HCT116 (cell line): Measurements from ENCODE around the gene SLC38A3. TPM values are rescaled to one million over a fixed set of nuclear protein-coding genes. Genes with fewer than 3 reads are reported as not detected.

Experiments used
- ATAC-seq: fragments of 200-7000 bp; cut with Tn5 transposase; 2 replicates; pipeline ENCODE4 v1.9.1; 2020; ENCODE audit warnings: mild to moderate bottlenecking, moderate library complexity
- BruUV-seq: library from RNA; stranded (reverse); fragments of 400-500 nt; replicated peaks from 2 replicates; lab custom pipeline; 2021; lab: Mats Ljungman, UMichigan
- CTCF ChIA-PET: fragments of 300-600 bp; sonication (Branson Sonifier 250); formaldehyde crosslinking; loops from one replicate; lab custom pipeline; 2021; ENCODE audit warnings: antibody characterized with exemption; lab: Charles Lee
- POLR2A ChIA-PET: fragments of 300-600, 350-600 bp; sonication (Branson Sonifier 250); formaldehyde crosslinking; loops from one replicate; lab custom pipeline; 2021; ENCODE audit warnings: antibody characterized with exemption; lab: Charles Lee
- RAD21 ChIA-PET, 2 experiments: fragments of 300-600 bp; sonication (Branson Sonifier 250); formaldehyde crosslinking; loops; one replicate each; lab custom pipeline; 2023; ENCODE audit warnings: low total read pairs in 2 of 2; ENCODE audit not compliant: uncharacterized antibody in 2 of 2, unreplicated experiment in 2 of 2, low non-redundant PET in 1 of 2; lab: Charles Lee
- DNase-seq: peaks from one replicate; pipeline ENCODE4 v3.0.0-alpha.2; 2010; ENCODE audit warnings: low read depth, low spot score
- H2AFZ ChIP-seq: fragments of 200-600 bp; shearing (Covaris generic), sonication (generic); 2 replicates; pipeline ENCODE4 v1.6.1; 2017; ENCODE audit warnings: low read depth, mixed run types, mixed read lengths, antibody characterized with exemption, low read length; ENCODE audit not compliant: poor library complexity, severe bottlenecking
- H3K27ac ChIP-seq: 2 replicates; pipeline ENCODE4 v1.5.1; 2012; ENCODE audit warnings: low read depth, low read length
- H3K27me3 ChIP-seq: fragments of 200-600 bp; sonication (generic); 2 replicates; pipeline ENCODE4 v1.6.1; 2016; ENCODE audit warnings: mixed run types, low read length, mixed read lengths; ENCODE audit not compliant: insufficient read depth
- H3K36me3 ChIP-seq, 2 experiments: fragments of 200-500 bp in 1 of 2; fragments of 200-600 bp in 1 of 2; sonication (Bioruptor generic) in 1 of 2; sonication (generic) in 1 of 2; 2 replicates each; pipeline versions ENCODE4 v1.5.1 to v1.6.1; 2014 to 2016; ENCODE audit warnings: low read length in 2 of 2, inconsistent platforms in 1 of 2, mixed read lengths in 1 of 2, mixed run types in 1 of 2; ENCODE audit not compliant: insufficient read depth in 2 of 2, control insufficient read depth in 1 of 2
- H3K4me1 ChIP-seq, 2 experiments: fragments of 200-600 bp in 1 of 2; sonication (generic) in 1 of 2; 2 replicates each; pipeline versions ENCODE4 v1.5.1 to v1.6.1; 2012 to 2017; ENCODE audit warnings: low read length in 2 of 2, inconsistent platforms in 1 of 2, mild to moderate bottlenecking in 1 of 2, mixed read lengths in 1 of 2, mixed run types in 1 of 2, moderate library complexity in 1 of 2; ENCODE audit not compliant: insufficient read depth in 2 of 2, control insufficient read depth in 1 of 2
- H3K4me2 ChIP-seq: fragments of 200-600 bp; sonication (generic); 2 replicates; pipeline ENCODE4 v1.6.1; 2017; ENCODE audit warnings: mixed run types, low read length, mixed read lengths
- H3K4me3 ChIP-seq, 2 experiments: fragments of 200-600 bp in 1 of 2; sonication (generic) in 1 of 2; replicated peaks in 1 of 2; 2 replicates each; pipeline ENCODE4 v1.5.1; 2011 to 2016; ENCODE audit warnings: low read length in 2 of 2, control low read depth in 1 of 2, low read depth in 1 of 2, mild to moderate bottlenecking in 1 of 2, mixed read lengths in 1 of 2, mixed run types in 1 of 2
- H3K79me2 ChIP-seq: fragments of 200-600 bp; sonication (generic); 2 replicates; pipeline ENCODE4 v1.6.1; 2017; ENCODE audit warnings: mild to moderate bottlenecking, mixed run types, low read length, moderate library complexity, mixed read lengths; ENCODE audit not compliant: insufficient read depth
- H3K9ac ChIP-seq: fragments of 200-600 bp; sonication (generic); 2 replicates; pipeline ENCODE4 v1.6.1; 2016; ENCODE audit warnings: low read length, mixed read lengths
- H3K9me2 ChIP-seq: fragments of 200-600 bp; sonication (generic), shearing (Covaris generic); 2 replicates; pipeline ENCODE4 v1.6.1; 2017; ENCODE audit warnings: mixed run types, mild to moderate bottlenecking, moderate library complexity; ENCODE audit not compliant: insufficient read depth
- H3K9me3 ChIP-seq, 2 experiments: fragments of 200-500 bp in 1 of 2; fragments of 200-600 bp in 1 of 2; sonication (Bioruptor generic) in 1 of 2; sonication (generic) in 1 of 2; 2 replicates each; pipeline ENCODE4 v1.6.1; 2014 to 2017; ENCODE audit warnings: low read length in 2 of 2, mixed read lengths in 2 of 2, inconsistent platforms in 1 of 2, low read depth in 1 of 2, mild to moderate bottlenecking in 1 of 2, mixed run types in 1 of 2, moderate library complexity in 1 of 2; ENCODE audit not compliant: control insufficient read depth in 1 of 2, insufficient read depth in 1 of 2
- H4K20me1 ChIP-seq: fragments of 200-600 bp; sonication (generic), shearing (Covaris generic); 2 replicates; pipeline ENCODE4 v1.6.1; 2017; ENCODE audit warnings: mixed run types, mild to moderate bottlenecking, moderate library complexity; ENCODE audit not compliant: insufficient read depth
- CBX3 ChIP-seq: IDR thresholded peaks from 2 replicates; pipeline ENCODE4 v1.6.1; 2012; ENCODE audit warnings: low read depth
- CEBPB ChIP-seq: IDR thresholded peaks from 2 replicates; pipeline ENCODE4 v1.6.1; 2012; ENCODE audit warnings: low read depth
- EGR1 ChIP-seq: IDR thresholded peaks from 2 replicates; pipeline ENCODE4 v1.6.1; 2012; ENCODE audit warnings: low read depth
- ELF1 ChIP-seq: IDR thresholded peaks from 2 replicates; pipeline ENCODE4 v1.6.1; 2012; ENCODE audit warnings: low read depth, borderline replicate concordance
- EZH2 ChIP-seq: fragments of 200-600 bp; sonication (generic); IDR thresholded peaks from 2 replicates; pipeline ENCODE4 v1.6.1; 2017; ENCODE audit warnings: antibody characterized with exemption, mixed run types
- EZH2phosphoT487 ChIP-seq: fragments of 200-600 bp; IDR thresholded peaks from 2 replicates; pipeline ENCODE4 v1.6.1; 2018; ENCODE audit warnings: antibody characterized with exemption, borderline replicate concordance
- FOSL1 ChIP-seq: IDR thresholded peaks from 2 replicates; pipeline ENCODE4 v1.6.1; 2012; ENCODE audit warnings: low read depth
- JUND ChIP-seq: IDR thresholded peaks from 2 replicates; pipeline ENCODE4 v1.6.1; 2012
- POLR2A ChIP-seq: IDR thresholded peaks from 2 replicates; pipeline ENCODE4 v1.7.0; 2011; ENCODE audit warnings: borderline replicate concordance; ENCODE audit not compliant: insufficient read depth, insufficient read length; ENCODE audit errors: extremely low read depth
- POLR2AphosphoS5 ChIP-seq: IDR thresholded peaks from 2 replicates; pipeline ENCODE4 v1.6.1; 2011; ENCODE audit warnings: mild to moderate bottlenecking, low read depth, low read length, moderate library complexity
- RAD21 ChIP-seq: IDR thresholded peaks from 2 replicates; pipeline ENCODE4 v1.6.1; 2012; ENCODE audit warnings: low read depth, mild to moderate bottlenecking
- SP1 ChIP-seq: IDR thresholded peaks from 2 replicates; pipeline ENCODE4 v1.6.1; 2012; ENCODE audit warnings: low read depth
- SRF ChIP-seq: IDR thresholded peaks from 2 replicates; pipeline ENCODE4 v1.6.1; 2012; ENCODE audit warnings: low read depth
- YY1 ChIP-seq: IDR thresholded peaks from 2 replicates; pipeline ENCODE4 v1.6.1; 2011; ENCODE audit warnings: low read length, low read depth, moderate library complexity, mild to moderate bottlenecking; ENCODE audit not compliant: insufficient replicate concordance; ENCODE audit errors: extremely low read depth
- ZFX ChIP-seq: fragments of 450-650 bp; IDR thresholded peaks from 2 replicates; pipeline ENCODE4 v1.6.1; 2017
- ZNF274 ChIP-seq: fragments of 200-500 bp; sonication (Bioruptor generic); IDR thresholded peaks from 2 replicates; pipeline ENCODE4 v1.6.1; 2014; ENCODE audit warnings: mild to moderate bottlenecking, low read depth, low read length, inconsistent platforms
- intact Hi-C: fragments of 100-400 bp; cut with micrococcal nuclease; formaldehyde crosslinking; loops from 2 replicates; pipeline ENCODE4 v1.10.0; 2022
- total RNA-seq: library from RNA; stranded (reverse); gene quantifications from one replicate; pipeline ENCODE4 v1.2.1, GENCODE V29; 2021; ENCODE audit not compliant: unreplicated experiment
- TF ChIP-seq, protein P1 (sequence below): IDR thresholded peaks from 2 replicates; pipeline ENCODE4 v1.6.1; 2012
- TF ChIP-seq, protein P2 (sequence below): IDR thresholded peaks from 2 replicates; pipeline ENCODE4 v1.6.1; 2012; ENCODE audit warnings: low read depth
- TF ChIP-seq, protein P3 (sequence below): IDR thresholded peaks from 2 replicates; pipeline ENCODE4 v1.6.1; 2011; ENCODE audit warnings: mild to moderate bottlenecking, low read length, moderate library complexity; ENCODE audit not compliant: insufficient replicate concordance; ENCODE audit errors: extremely low read depth
- TF ChIP-seq, protein P4 (sequence below), 3 experiments: fragments of 200-600 bp in 1 of 3; sonication (generic) in 1 of 3; IDR thresholded peaks in 2 of 3; conservative IDR thresholded peaks in 1 of 3; 2 replicates each; pipeline ENCODE4 v1.5.1; 2012 to 2017; ENCODE audit warnings: low read depth in 2 of 3, low read length in 2 of 3, antibody characterized with exemption in 1 of 3, borderline replicate concordance in 1 of 3, control low read depth in 1 of 3, mild to moderate bottlenecking in 1 of 3, mixed read lengths in 1 of 3, mixed run types in 1 of 3, moderate library complexity in 1 of 3; ENCODE audit not compliant: insufficient read depth in 1 of 3

The SLC38A3 gene
- total RNA-seq, 1 experiment from 2014 or later: 3.1 TPM

DNA sequence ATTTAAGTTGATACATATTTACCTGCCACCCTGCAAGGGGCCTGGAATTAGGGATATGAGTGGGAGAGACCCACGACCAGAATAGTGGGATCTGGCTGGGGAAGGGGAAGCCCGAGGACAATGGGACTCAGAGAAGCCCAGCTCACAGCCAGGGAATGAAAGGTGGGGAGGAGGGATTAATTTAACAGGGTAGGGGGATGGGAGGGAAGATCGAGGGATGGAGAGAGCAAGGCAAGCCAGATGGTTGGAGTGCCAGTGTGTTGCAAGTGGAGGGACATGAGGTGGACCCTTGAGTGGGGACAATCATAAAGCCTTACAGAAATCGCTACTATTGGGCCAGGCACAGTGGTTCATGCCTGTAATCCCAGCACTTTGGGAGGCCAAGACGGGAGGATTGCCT is 26.5 kb downstream of the SLC38A3 start:
- RAD21 ChIA-PET: no interaction called here
- TF ChIP-seq EGR1 (no peak), JUND (no peak), YY1 (no peak), RAD21 (no peak), ELF1 (no peak), EZH2 (no peak), ZNF274 (no peak), SP1 (no peak), SRF (no peak), POLR2AphosphoS5 (no peak), CEBPB (no peak), EZH2phosphoT487 (no peak), CBX3 (no peak), FOSL1 (no peak), POLR2A (no peak), ZFX (no peak)
- TF ChIP-seq, protein P1, sequence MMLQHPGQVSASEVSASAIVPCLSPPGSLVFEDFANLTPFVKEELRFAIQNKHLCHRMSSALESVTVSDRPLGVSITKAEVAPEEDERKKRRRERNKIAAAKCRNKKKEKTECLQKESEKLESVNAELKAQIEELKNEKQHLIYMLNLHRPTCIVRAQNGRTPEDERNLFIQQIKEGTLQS: no peak
- TF ChIP-seq, protein P2, sequence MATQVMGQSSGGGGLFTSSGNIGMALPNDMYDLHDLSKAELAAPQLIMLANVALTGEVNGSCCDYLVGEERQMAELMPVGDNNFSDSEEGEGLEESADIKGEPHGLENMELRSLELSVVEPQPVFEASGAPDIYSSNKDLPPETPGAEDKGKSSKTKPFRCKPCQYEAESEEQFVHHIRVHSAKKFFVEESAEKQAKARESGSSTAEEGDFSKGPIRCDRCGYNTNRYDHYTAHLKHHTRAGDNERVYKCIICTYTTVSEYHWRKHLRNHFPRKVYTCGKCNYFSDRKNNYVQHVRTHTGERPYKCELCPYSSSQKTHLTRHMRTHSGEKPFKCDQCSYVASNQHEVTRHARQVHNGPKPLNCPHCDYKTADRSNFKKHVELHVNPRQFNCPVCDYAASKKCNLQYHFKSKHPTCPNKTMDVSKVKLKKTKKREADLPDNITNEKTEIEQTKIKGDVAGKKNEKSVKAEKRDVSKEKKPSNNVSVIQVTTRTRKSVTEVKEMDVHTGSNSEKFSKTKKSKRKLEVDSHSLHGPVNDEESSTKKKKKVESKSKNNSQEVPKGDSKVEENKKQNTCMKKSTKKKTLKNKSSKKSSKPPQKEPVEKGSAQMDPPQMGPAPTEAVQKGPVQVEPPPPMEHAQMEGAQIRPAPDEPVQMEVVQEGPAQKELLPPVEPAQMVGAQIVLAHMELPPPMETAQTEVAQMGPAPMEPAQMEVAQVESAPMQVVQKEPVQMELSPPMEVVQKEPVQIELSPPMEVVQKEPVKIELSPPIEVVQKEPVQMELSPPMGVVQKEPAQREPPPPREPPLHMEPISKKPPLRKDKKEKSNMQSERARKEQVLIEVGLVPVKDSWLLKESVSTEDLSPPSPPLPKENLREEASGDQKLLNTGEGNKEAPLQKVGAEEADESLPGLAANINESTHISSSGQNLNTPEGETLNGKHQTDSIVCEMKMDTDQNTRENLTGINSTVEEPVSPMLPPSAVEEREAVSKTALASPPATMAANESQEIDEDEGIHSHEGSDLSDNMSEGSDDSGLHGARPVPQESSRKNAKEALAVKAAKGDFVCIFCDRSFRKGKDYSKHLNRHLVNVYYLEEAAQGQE: no peak
- TF ChIP-seq, protein P3, sequence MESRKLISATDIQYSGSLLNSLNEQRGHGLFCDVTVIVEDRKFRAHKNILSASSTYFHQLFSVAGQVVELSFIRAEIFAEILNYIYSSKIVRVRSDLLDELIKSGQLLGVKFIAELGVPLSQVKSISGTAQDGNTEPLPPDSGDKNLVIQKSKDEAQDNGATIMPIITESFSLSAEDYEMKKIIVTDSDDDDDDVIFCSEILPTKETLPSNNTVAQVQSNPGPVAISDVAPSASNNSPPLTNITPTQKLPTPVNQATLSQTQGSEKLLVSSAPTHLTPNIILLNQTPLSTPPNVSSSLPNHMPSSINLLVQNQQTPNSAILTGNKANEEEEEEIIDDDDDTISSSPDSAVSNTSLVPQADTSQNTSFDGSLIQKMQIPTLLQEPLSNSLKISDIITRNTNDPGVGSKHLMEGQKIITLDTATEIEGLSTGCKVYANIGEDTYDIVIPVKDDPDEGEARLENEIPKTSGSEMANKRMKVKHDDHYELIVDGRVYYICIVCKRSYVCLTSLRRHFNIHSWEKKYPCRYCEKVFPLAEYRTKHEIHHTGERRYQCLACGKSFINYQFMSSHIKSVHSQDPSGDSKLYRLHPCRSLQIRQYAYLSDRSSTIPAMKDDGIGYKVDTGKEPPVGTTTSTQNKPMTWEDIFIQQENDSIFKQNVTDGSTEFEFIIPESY: no peak
- TF ChIP-seq, protein P4, sequence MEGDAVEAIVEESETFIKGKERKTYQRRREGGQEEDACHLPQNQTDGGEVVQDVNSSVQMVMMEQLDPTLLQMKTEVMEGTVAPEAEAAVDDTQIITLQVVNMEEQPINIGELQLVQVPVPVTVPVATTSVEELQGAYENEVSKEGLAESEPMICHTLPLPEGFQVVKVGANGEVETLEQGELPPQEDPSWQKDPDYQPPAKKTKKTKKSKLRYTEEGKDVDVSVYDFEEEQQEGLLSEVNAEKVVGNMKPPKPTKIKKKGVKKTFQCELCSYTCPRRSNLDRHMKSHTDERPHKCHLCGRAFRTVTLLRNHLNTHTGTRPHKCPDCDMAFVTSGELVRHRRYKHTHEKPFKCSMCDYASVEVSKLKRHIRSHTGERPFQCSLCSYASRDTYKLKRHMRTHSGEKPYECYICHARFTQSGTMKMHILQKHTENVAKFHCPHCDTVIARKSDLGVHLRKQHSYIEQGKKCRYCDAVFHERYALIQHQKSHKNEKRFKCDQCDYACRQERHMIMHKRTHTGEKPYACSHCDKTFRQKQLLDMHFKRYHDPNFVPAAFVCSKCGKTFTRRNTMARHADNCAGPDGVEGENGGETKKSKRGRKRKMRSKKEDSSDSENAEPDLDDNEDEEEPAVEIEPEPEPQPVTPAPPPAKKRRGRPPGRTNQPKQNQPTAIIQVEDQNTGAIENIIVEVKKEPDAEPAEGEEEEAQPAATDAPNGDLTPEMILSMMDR (IDR thresholded peaks at IDR 0.05 in 2 of 3, conservative IDR thresholded peaks at IDR 0.05 in 1 of 3; ENCODE audit: borderline replicate concordance in 1 of 3, insufficient read depth in 1 of 3, low read depth in 2 of 3, low read length in 2 of 3): no peak
- Histone ChIP-seq H3K9me2 (no peaks in the 10 kb centered on the region), H3K9ac (no peak overlapping the region), H2AFZ (no peak overlapping the region), H3K79me2 (peaks cover 4% of the 10 kb centered on the region), H3K4me2 (no peak overlapping the region), H3K4me1 (peaks cover 26 to 51% of the 10 kb centered on the region in 2 experiments), H3K27ac (no peak overlapping the region), H3K27me3 (no peaks in the 10 kb centered on the region), H3K9me3 (no peaks in the 10 kb centered on the region), H4K20me1 (no peaks in the 10 kb centered on the region), H3K36me3 (no peaks in the 10 kb centered on the region), H3K4me3 (no peak overlapping the region)
- DNase-seq (no peak), ATAC-seq (no peak)
- CTCF ChIA-PET: interaction anchor here (1.1 kb wide), 1 partner anchor 15 kb away, joined by 5 read pairs; no protein-coding TSS in a partner anchor
- POLR2A ChIA-PET: no interaction called here
- intact Hi-C loops: no loop called here
- no TSS peak for BruUV-seq
